ENCODE measurements around the gene TJP1.
A peak's percentile ranks its signal among the peaks of the same experiment; 100 is the strongest.

TJP1 gene

DNA sequence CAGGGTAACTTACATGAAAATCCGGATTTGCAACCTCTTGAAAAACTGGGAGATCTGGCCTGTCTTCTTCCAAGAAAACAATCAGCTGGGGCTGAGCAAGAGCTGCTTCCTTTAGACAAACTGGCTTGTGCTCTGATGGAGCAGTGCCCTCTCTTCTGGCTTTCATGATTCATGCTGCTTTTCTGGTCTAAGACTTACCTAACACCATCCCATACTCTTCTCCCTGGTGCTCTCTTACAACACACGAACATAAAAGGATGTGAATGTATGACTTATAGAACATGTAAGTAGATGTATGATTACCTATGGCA, 9.9 kb downstream of the TJP1 start:
- TF ChIP-seq, protein P1, sequence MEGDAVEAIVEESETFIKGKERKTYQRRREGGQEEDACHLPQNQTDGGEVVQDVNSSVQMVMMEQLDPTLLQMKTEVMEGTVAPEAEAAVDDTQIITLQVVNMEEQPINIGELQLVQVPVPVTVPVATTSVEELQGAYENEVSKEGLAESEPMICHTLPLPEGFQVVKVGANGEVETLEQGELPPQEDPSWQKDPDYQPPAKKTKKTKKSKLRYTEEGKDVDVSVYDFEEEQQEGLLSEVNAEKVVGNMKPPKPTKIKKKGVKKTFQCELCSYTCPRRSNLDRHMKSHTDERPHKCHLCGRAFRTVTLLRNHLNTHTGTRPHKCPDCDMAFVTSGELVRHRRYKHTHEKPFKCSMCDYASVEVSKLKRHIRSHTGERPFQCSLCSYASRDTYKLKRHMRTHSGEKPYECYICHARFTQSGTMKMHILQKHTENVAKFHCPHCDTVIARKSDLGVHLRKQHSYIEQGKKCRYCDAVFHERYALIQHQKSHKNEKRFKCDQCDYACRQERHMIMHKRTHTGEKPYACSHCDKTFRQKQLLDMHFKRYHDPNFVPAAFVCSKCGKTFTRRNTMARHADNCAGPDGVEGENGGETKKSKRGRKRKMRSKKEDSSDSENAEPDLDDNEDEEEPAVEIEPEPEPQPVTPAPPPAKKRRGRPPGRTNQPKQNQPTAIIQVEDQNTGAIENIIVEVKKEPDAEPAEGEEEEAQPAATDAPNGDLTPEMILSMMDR (IDR thresholded peaks at IDR 0.05; ENCODE audit: low read depth, low read length): no peak
- H3K4me3 ChIP-seq (ENCODE audit: low read depth, low read length): no peak overlapping the region

GRCh38 chr15:29811691-29812383, 10.4 kb downstream of the TJP1 start:
- TF ChIP-seq, protein P1 (IDR thresholded peaks at IDR 0.05; ENCODE audit: low read depth, low read length): no peak
- no peak overlapping the region for H3K4me3 ChIP-seq (ENCODE audit: low read depth, low read length)

DNA sequence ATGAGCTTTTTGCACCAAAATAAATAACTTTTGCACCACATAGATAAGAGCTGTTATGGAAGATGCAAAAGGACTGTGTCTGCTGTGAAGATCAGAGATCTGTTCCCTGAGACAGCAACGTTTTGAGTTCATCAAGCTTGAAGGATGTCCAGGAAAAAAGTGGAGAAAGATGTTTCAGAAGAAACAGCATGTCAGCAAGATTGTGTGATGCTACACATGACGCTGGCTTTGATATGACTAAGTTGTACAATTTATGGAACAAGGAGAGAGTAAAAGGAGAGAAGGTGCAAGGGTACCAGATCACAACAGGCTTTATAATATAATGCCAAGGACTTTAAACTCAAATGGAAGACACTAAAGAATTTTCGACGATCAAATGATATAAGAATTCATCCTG, 16.6 kb downstream of the TJP1 start:
- no peak overlapping the region for H3K4me3 ChIP-seq (ENCODE audit: low read depth, low read length)

DNA sequence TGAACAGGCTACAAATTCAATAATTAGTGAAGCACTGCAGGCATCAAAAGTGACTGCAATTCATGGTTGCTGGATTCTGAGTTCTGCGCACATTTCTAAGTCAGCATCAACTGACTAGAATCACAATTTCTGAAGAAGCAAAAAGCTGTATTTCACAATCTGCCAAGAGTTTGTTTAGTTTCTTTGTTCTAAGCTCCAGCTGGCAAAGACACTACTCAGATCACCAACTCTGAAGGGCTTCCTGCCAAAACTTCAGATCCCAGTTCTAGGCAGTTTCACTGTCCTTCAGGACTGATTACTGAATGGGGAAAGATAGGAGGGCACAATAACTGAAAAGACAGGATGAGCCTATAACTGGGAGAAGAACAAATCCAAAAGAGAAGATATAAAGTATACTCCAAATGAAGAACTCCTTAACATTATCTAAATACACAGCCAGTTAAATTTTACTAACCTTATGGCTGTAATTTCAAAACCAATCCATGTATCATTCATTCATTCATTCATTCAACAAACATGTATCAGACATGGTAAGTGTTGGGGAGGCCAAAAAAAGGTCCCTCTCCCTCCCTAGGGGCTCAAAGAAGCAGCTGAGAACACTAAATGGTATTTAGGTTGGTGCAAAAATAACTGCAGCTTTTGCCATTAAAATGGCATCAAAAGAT, 17.1 kb downstream of the TJP1 start:
- TF ChIP-seq, protein P1 (IDR thresholded peaks at IDR 0.05; ENCODE audit: low read depth, low read length): no peak
- no peak overlapping the region for H3K4me3 ChIP-seq (ENCODE audit: low read depth, low read length)

More for the DNA sequence above, 16.6 kb downstream of the TJP1 start:
- TF ChIP-seq, protein P1 (IDR thresholded peaks at IDR 0.05; ENCODE audit: low read depth, low read length): no peak

DNA sequence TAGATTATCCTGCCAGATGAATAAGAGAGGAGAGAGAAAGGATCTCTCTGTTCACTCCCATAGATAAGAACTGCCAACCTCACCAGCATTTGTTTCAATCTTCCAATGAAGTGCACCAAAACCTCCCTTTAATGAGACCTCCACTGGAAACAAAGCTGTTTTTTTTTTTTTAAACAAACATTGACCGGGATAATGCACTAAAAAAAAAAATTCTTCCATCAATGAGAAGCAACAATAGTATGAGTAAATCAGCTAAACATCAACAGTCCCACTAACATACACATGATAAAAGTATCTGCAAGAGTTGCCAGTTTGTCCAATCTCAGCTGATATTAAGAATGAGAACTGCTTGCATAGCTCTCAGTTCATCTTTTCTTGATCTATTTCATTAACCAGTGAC, 19.9 kb downstream of the TJP1 start:
- TF ChIP-seq, protein P1 (IDR thresholded peaks at IDR 0.05; ENCODE audit: low read depth, low read length): no peak

GRCh38 chr15:29800491-29801366, 21.5 kb downstream of the TJP1 start:
- peak overlapping the region; percentile 9 for H3K4me3 ChIP-seq (ENCODE audit: low read depth, low read length)
- TF ChIP-seq, protein P1 (IDR thresholded peaks at IDR 0.05; ENCODE audit: low read depth, low read length): no peak

More for the DNA sequence above, 19.9 kb downstream of the TJP1 start:
- H3K4me3 ChIP-seq (ENCODE audit: low read depth, low read length): no peak overlapping the region

All from WI38 (cell line).